ENCODE data around the gene NSA2.

Gene NSA2

DNA sequence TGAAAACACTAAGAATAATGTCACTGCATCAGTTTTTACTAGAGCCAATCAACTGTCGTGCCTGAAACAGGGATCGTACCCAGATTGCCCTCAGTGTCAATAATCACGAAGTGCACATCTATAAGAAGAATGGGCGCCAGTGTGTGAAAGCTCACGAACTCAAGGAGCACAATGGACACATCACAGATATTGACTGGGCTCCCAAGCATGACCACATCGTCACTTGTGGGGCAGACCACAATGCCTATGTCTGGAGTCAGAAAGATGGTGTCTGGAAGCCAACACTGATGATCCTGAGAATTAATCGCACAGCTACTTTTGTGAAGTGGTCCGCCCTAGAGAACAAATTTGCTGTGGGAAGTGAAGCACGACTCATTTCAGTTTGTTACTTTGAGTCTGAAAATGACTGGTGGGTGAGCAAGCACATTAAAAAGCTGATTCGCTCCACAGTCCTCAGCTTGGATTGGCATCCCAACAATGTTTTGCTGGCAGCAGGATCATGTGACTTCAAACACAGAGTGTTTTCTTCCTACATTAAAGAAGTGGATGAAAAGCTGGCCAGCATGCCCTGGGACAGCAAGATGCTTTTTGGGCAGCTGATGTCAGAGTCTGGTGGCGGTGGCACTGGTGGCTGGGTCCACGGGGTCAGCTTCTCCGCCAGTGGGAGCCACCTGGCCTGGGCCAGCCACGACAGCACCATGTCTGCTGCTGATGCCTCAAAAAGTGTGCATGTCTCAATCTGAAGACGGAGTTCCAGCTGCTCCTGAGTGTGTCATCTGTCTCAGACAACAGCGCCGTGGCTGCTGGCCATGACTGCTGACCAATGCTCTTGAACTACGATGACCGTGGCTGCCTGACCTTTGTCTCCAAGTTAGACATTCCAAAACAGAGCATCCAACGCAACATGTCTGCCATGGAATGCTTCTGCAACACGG lies 32.2 kb downstream of the NSA2 start:
- H3K9me3 ChIP-seq = no peaks in the 10 kb centered on the region
- DNase-seq = no peak
- no peaks in the 10 kb centered on the region for H3K36me3 ChIP-seq
- H3K27me3 ChIP-seq = peaks cover 18% of the 10 kb centered on the region
- TF ChIP-seq CTCF (IDR thresholded peaks at IDR 0.05; ENCODE audit: low read depth, low read length) = no peak
- no peaks in the 10 kb centered on the region for H3K4me1 ChIP-seq
- no peak overlapping the region for H3K4me3 ChIP-seq (ENCODE audit: low read depth, low read length)

DNA sequence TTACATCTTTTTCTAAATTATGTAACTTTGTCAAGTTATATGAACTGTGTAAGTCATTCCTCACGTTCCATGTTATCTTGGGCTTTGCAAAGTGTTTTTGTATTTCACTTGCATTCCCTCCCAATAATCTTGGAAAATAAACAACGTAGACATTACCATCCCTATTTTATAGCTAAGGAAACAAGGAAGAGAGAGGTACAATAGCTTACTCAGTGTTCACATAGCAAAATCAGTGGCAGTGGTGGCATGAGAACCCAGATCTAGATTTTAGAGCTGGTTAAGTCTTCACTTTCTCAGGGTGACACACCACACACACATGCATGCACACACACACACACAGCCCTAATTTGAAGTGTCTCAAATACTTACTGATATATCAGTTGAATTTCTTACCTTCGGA lies 34.1 kb downstream of the NSA2 start:
- H3K4me3 ChIP-seq (ENCODE audit: low read depth, low read length) = no peak overlapping the region
- no peaks in the 10 kb centered on the region for H3K4me1 ChIP-seq
- TF ChIP-seq CTCF (IDR thresholded peaks at IDR 0.05; ENCODE audit: low read depth, low read length) = no peak
- no peaks in the 10 kb centered on the region for H3K36me3 ChIP-seq
- H3K9me3 ChIP-seq = no peaks in the 10 kb centered on the region
- H3K27me3 ChIP-seq = peaks cover 25% of the 10 kb centered on the region
- DNase-seq = no peak

- no peak for DNase-seq
- no peak for TF ChIP-seq CTCF (IDR thresholded peaks at IDR 0.05; ENCODE audit: low read depth, low read length)
- Histone ChIP-seq H3K9me3 (no peaks in the 10 kb centered on the region), H3K4me1 (no peaks in the 10 kb centered on the region), H3K36me3 (no peaks in the 10 kb centered on the region), H3K4me3 (ENCODE audit: low read depth, low read length) (no peak overlapping the region), H3K27me3 (peaks cover 32% of the 10 kb centered on the region)
These were observed 34.9 kb downstream of the NSA2 start for GRCh38 chr5:74801941-74802340.

- no peak for TF ChIP-seq CTCF (IDR thresholded peaks at IDR 0.05; ENCODE audit: low read depth, low read length)
- Histone ChIP-seq H3K36me3 (no peaks in the 10 kb centered on the region), H3K4me1 (no peaks in the 10 kb centered on the region), H3K9me3 (no peaks in the 10 kb centered on the region), H3K27me3 (peaks cover 28% of the 10 kb centered on the region), H3K4me3 (ENCODE audit: low read depth, low read length) (no peak overlapping the region)
- no peak for DNase-seq
These were observed 43.9 kb downstream of the NSA2 start for GRCh38 chr5:74810915-74811314.

DNA sequence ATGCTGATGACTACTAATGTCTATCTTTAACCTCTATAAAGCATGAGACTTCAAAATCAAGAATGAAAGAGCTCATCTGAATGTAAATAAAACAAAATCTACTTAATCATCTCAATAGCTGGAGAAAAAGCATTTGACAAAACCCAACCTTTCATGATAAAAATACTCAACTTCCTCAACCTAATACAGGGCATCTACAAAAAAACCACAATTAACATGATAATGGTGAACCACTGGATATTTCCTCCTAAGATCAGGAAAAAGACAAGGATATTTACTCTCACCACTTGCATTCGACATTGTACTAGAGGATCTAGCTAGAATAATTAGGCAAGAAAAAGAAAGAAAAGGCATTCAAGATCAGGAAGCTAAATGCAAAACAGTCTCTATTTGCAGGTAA lies 49.8 kb downstream of the NSA2 start:
- Histone ChIP-seq H3K27me3 (peaks cover 34% of the 10 kb centered on the region), H3K9me3 (no peaks in the 10 kb centered on the region), H3K4me1 (no peaks in the 10 kb centered on the region), H3K4me3 (ENCODE audit: low read depth, low read length) (no peak overlapping the region), H3K36me3 (no peaks in the 10 kb centered on the region)
- TF ChIP-seq CTCF (IDR thresholded peaks at IDR 0.05; ENCODE audit: low read depth, low read length) = no peak
- no peak for DNase-seq

DNA sequence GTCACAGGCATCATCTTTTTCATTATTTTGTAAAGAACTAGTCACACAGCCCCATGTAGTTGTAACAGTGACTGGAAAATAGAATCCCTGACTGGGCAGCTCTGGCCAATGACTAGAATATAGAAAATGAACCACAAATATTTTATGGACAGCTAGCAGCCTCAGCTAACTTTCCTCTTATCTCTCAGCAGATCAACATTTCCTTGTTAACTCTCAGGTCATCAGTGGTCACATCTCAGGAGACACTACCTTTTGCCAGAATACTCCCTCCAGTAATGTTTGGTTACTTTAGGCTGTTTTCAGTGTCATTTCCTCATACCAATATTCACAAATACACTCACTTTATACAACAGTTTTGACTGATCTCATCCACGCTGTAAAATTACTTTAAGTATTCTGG lies 55.2 kb downstream of the NSA2 start:
- no peak for TF ChIP-seq CTCF (IDR thresholded peaks at IDR 0.05; ENCODE audit: low read depth, low read length)
- DNase-seq = no peak
- Histone ChIP-seq H3K36me3 (no peaks in the 10 kb centered on the region), H3K27me3 (peaks cover 29% of the 10 kb centered on the region), H3K9me3 (no peaks in the 10 kb centered on the region), H3K4me1 (no peaks in the 10 kb centered on the region), H3K4me3 (ENCODE audit: low read depth, low read length) (no peak overlapping the region)
